PFSK-1 (cell line): ENCODE measurements around the gene PPIB. TPM values are rescaled to one million over a fixed set of nuclear protein-coding genes. Genes with fewer than 3 reads are reported as not detected.
A peak's percentile ranks its signal among the peaks of the same experiment; 100 is the strongest.

Source experiments
- FOXP2 ChIP-seq: optimal IDR thresholded peaks from 2 replicates; pipeline ENCODE3; 2011; ENCODE audit warnings: borderline replicate concordance, control low read depth, inconsistent platforms; ENCODE audit not compliant: insufficient read depth; ENCODE audit errors: extremely low read length, extremely low read depth
- POLR2AphosphoS5 ChIP-seq: IDR thresholded peaks from 2 replicates; pipeline ENCODE4 v1.6.1; 2012; ENCODE audit warnings: low read depth, mild to moderate bottlenecking, control low read depth, low read length, moderate library complexity
- REST ChIP-seq, 2 experiments: IDR thresholded peaks; 2 replicates each; pipeline versions ENCODE4 v1.6.1 to v1.8.0; 2011 to 2012; ENCODE audit warnings: low read depth in 2 of 2, low read length in 2 of 2, control low read depth in 1 of 2, inconsistent platforms in 1 of 2, mild to moderate bottlenecking in 1 of 2, moderate library complexity in 1 of 2; ENCODE audit not compliant: insufficient read depth in 1 of 2
- SIN3A ChIP-seq: IDR thresholded peaks from 2 replicates; pipeline ENCODE4 v1.6.1; 2012; ENCODE audit warnings: mild to moderate bottlenecking, low read length, moderate library complexity, borderline replicate concordance; ENCODE audit not compliant: insufficient read depth
- TAF1 ChIP-seq: IDR thresholded peaks from 2 replicates; pipeline ENCODE4 v1.6.1; 2012; ENCODE audit warnings: low read length, control low read depth, borderline replicate concordance; ENCODE audit not compliant: insufficient read depth
- polyA plus RNA-seq: library from polyadenylated mRNA; unstranded; fragments of >200 nt; gene quantifications from one replicate; pipeline ENCODE4 v1.2.1, GENCODE V29; 2012; ENCODE audit warnings: low read depth, missing spikeins; ENCODE audit not compliant: insufficient read length

The PPIB gene
- 1,611 TPM for polyA plus RNA-seq

DNA sequence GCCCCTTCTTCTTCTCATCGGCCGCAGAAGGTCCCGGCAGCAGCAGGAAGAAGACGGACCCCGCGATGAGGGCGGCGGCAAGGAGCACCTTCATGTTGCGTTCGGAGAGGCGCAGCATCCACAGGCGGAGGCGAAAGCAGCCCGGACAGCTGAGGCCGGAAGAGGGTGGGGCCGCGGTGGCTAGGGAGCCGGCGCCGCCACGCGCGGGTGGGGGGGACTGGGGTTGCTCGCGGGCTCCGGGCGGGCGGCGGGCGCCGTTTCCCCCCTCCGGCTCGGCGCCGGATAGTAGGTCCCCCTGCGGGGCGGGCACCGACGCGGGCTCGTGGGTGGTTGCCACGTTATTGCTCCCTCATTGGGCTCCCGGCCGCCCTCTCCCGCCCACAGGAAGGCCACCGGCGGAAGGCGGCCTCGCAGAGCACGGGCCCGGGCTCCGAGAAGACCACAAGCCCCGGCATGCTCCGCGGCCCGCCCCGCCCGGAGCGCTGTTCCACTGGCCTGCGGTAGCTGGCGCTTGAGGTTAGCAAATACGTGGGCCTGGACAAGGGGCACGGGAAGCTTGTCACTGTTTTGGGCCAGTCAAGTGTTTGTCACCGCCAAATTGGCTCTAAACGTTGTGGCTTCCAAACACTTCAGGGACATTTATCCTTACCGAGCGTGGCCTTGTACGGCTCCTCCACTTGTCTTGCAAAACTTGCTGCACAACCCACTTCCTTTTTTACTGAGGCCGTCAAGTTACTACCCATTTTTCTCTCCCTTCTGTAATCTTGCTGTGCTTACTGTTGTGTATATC, at the start of gene PPIB:
TSS of gene PPIB (minus strand) at position 154 of the 790 bp plus-strand sequence. CDS start at position 118, 36 bp downstream.
- TF ChIP-seq POLR2AphosphoS5 (peak; percentile 97), FOXP2 (peak; percentile 76), SIN3A (peak; percentile 86; the same call in 1 of the 2 replicates), TAF1 (peak; percentile 90), REST (IDR thresholded peaks at IDR 0.05; ENCODE audit: insufficient read depth in 1 of 2, low read depth in 2 of 2, low read length in 2 of 2) (peak; percentile 35 to 47; a peak in 1 of 4 replicates)

GRCh38 chr15:64211696-64212095, 48.9 kb upstream of the PPIB start:
- TF ChIP-seq TAF1 (no peak), REST (IDR thresholded peaks at IDR 0.05; ENCODE audit: insufficient read depth in 1 of 2, low read depth in 2 of 2, low read length in 2 of 2) (no peak), POLR2AphosphoS5 (no peak)

DNA sequence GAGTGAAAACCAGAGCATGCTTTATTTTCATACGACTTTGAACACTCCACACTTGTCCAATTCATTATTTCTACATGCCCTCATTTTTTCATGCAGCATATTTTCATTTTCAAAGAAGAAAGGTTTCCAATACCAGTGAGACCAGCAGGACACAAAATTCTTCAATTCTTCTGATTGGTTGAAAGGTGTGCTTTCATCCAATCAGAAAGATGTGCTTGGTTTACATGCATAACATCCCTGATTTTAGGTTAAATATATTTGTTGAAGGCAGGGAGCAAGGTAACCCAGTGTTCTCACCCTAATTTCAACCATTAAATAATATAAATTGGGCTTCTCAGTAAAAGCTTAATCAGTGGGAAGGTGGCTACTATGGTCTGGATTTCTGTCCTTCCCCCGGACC, 47.5 kb upstream of the PPIB start:
- TF ChIP-seq POLR2AphosphoS5 (no peak), REST (IDR thresholded peaks at IDR 0.05; ENCODE audit: insufficient read depth in 1 of 2, low read depth in 2 of 2, low read length in 2 of 2) (no peak), FOXP2 (no peak), SIN3A (no peak), TAF1 (no peak)

DNA sequence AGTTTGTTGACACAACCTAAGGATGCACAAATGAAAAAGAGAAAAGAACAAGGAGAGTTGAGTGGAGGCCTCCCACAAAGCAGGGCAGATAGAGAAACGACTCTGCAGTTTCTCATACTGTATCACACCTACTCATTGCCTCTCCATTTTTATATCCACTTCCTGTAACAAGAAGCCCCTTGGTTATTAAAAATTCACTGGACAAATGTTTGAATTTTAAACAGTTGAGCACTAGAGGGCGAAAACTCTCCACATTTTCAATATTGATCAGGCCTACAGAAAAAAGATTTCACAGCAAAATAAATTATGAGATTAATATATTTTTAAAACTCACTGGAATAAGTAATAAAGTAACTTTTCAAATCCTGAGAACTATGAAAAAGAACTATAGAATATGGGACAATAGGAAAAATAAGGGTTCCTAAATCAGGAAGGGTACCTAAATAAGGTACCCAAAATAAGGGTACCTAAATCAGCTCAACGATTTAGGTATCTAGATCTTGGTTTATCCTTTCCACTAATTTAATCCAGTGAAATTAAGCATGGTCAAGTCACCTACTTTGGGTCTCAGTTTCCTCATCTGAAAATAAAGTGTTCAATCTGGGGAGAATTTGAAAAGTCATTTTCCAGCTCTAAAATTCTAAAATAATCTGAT, 47.0 kb upstream of the PPIB start:
- TF ChIP-seq TAF1, result no peak
- TF ChIP-seq SIN3A, result no peak
- TF ChIP-seq REST (IDR thresholded peaks at IDR 0.05; ENCODE audit: insufficient read depth in 1 of 2, low read depth in 2 of 2, low read length in 2 of 2), result no peak
- TF ChIP-seq FOXP2, result no peak
- no peak for TF ChIP-seq POLR2AphosphoS5
